GM23248 (cell line): Measurements from ENCODE around the gene FAM83F.

ENCODE experiments used
- EZH2 ChIP-seq: fragments of 200-600 bp; sonication (generic); IDR thresholded peaks from 2 replicates; pipeline ENCODE4 v1.6.1; 2018; ENCODE audit warnings: antibody characterized with exemption, mild to moderate bottlenecking; ENCODE audit not compliant: insufficient read depth, poor library complexity, severe bottlenecking
- EZH2phosphoT487 ChIP-seq: fragments of 200-600 bp; sonication (generic); IDR thresholded peaks from 2 replicates; pipeline ENCODE4 v1.6.1; 2018; ENCODE audit warnings: antibody characterized with exemption, moderate library complexity, mild to moderate bottlenecking, low read depth; ENCODE audit not compliant: insufficient read depth

GRCh38 chr22:39980596-39980995, 14.2 kb upstream of the FAM83F start:
- no peak for TF ChIP-seq EZH2
- TF ChIP-seq EZH2phosphoT487, result no peak
